ENCODE data around the gene CHPT1. TPM values are rescaled to one million over a fixed set of nuclear protein-coding genes. Genes with fewer than 3 reads are reported as not detected.

Gene CHPT1
- total RNA-seq, 1 donor from 2014 or later = 78.3 TPM

DNA sequence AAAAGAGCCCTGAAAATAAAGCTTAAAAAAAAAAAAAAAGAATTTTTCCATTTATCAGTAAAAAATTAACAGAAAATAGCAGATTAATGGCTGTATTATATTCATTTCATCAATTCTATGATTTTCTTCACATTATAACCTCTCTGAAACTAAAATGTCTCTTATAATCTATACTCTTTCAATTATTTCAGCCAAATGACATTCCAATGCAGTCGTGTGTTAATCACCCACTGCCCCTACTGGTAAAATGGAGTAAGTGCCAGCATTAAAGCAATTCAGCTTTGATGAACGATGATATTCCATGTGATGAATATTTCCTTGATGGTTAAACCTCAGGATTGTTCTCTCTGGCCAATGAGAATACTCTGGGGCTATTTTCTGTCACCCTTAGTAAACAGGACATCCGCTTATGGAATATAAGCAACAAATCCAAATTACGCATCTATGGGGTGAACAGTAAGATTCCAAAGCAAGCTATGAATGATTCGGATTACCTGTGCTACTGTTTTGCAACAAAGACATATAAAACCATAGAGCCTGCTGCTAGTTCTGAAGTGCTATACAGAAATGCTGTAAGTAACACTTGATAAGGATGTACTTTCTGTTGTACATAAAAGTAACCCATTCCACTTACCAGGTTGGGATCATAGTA lies 62.1 kb downstream of the CHPT1 start:
- ATAC-seq (peak; percentile 80), DNase-seq (ENCODE audit: low spot score) (no peak)

DNA sequence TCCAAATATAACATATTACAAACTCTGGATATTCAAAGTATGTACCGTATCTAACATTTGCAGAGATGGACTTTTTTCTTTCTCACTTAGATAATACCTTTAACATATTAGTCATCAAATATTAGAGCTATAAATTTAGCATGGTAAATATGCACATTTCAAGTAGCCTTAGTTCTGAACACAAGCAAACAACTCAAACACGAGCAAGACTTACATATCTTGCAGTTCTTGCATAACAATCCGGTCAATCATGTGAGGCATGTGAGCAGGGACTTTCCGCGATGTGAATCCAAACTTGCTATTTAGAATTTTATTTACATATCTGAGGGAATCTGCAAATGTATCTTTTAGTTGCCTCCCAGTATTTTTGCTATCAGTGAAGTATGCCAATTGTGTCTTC lies 63.9 kb downstream of the CHPT1 start:
- no peak for ATAC-seq
- no peak for DNase-seq (ENCODE audit: low spot score)

DNA sequence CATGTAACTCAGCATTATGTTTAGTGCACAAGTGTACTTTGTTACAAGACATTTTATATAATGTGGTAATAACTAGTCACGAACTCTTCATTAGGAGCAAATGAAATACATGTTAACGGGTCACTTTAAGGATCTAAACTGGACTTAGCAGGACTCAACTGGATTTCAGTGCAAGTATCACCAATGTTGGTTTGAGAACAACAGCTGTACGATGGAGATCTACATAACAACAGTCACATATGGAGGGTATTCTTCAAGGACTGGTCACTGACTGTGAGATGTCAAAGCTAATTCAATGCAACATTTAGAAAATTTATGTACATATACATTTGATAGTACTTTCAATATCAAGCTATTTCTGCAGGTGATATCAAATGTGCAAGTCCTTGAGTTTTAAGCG lies 64.3 kb downstream of the CHPT1 start:
- no peak for ATAC-seq
- DNase-seq (ENCODE audit: low spot score) = no peak

DNA sequence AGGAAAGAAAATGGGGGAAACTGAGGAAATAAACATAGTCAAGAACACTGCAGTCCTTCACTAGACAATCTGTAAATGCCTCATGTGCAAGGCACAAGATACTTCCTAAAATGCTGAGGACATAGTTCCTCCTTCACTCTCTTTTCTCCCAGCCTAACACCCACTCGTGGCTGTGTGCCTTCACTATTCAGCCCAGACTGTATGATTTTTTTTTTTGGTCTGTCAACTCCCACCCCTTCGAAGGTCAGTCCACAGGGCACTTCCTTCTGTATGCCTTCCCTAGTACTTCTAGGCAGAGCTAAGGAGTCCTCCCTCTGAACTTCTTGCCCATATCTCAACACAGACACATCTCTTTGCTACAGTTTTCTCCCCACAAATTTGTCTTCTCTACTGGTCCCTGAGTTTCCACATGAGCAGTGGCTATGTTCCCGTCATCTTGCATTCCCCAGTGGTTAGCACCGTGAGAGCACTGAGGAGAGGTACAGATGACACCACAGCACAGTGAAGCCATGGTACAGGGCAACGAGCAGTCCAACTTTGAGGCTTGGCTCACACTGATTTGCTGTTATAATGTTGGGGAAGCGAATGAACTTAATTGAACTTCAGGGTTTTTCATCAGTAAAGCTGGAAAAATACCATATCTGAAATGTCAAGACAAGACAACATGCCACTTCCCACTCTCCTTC lies 65.9 kb downstream of the CHPT1 start:
- DNase-seq (ENCODE audit: low spot score) (no peak), ATAC-seq (peak; percentile 56)

DNA sequence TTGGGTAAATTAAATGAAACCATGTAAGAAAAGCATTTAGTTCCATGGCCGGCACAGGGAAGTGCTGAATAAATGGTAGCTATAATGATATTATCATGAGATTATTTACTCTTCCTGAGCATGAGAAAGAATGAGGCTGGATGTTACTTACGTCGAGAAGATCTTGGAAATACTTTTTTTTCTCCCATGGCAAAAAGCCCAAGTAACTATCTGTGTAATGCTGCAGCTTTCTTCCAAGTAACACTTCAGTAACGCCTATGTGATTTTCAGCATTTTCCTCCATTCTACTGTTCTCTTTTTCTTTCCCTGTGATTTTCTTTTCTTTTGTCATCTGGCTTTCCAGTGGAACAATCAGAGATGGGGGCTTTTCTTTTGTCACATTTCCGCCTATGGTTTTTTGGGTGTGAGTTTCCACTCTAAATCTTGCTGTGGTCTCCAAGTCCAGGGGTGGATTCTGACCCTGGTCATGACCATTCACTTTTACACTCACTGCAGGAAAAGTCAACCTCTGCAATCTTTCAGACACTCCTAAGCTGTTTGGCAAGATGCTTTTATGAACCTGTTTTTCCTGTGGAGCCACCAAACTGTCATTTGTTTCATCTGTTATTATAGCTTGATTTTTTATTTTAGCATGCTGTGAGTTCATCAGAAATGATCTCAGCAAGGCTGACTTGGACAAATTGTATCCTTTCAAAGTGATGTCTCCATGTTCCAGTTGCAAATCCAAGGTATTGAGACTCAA lies 66.8 kb downstream of the CHPT1 start:
- DNase-seq (ENCODE audit: low spot score) (no peak), ATAC-seq (no peak)

GRCh38 chr12:101767537-101767936 lies 70.1 kb downstream of the CHPT1 start:
- ATAC-seq = no peak
- no peak for DNase-seq (ENCODE audit: low spot score)

GRCh38 chr12:101768781-101769180 lies 71.3 kb downstream of the CHPT1 start:
- ATAC-seq (no peak), DNase-seq (ENCODE audit: low spot score) (no peak)

DNA sequence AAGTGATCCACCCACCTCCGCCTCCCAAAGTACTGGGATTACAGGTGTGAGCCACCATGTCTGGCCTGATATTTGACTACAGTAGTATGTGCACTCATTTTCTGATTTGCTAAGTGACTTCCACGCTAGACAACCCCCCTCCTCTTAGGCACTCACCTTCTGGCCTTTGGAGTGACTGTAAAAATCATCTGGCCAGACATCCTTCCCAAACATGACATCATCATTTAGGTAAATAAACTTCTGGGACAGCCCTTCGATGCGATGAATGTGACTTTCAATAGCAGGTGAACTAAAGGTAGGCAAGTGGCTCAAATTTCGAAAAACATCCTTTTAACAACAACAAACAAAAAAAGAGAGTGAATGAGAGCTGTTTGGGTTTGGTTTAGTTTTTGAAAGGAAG lies 72.4 kb downstream of the CHPT1 start:
- DNase-seq (ENCODE audit: low spot score) = no peak
- no peak for ATAC-seq

DNA sequence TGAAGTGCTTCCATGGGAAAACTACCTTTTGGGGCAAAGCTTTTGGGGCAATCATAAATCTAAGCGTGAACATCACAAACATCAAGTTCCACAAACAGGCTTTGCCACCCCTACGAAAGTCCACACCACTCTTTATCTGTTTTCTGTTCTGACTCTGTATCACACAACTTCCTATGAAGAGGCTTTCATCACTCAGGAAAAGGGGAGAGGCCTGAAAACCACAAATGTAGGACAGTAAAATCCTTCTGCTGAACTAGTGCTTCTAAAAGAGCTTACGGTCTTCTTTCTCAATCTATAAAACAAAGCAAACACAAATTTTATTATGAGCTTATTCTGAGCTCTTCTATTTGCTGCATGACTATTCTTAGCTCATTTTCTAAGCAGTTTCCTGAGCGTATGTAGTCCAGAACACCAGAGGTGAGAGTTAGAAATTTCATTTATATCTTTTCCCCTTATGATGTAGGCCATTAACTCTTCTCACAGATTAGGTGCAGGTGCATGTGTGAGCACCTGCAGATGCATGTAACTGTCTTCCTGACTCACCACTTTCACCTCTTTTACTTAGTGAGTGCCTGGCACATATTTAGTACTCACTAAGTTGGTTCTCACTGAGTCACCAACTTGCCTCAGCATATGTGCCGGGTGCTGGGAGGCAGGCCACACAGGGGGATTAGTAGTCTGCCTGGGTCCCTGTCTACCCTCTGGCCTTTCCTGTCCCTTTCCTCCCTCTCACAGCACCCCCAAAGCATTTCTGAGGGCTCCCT lies 74.8 kb downstream of the CHPT1 start:
- DNase-seq (ENCODE audit: low spot score) = no peak
- ATAC-seq = no peak

DNA sequence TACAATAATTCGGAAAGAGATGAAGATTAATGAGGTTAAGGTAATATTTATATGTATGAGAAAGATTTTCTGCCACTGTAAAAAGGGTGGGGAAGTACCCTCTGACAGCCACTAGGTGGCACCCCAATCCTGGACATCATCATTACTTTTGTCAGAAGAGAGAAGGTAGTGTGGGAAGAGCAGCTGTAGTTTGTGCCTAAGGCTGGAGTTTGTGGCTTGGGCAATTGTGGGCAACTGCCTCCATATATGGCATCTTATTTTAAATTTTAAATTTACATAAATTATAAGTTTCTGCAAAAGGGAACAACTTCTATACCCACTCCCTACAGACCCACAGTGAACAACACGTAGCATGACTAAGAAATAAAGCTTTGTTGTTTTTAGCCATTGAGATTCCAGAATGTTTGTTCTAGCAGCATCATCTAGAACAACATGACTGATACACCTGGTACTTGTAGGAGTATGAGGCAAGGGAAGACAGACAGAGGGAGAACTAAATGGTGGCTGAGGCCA lies 76.3 kb downstream of the CHPT1 start:
- peak; percentile 63 for DNase-seq (ENCODE audit: low spot score)
- peak; percentile 95 for ATAC-seq

DNA sequence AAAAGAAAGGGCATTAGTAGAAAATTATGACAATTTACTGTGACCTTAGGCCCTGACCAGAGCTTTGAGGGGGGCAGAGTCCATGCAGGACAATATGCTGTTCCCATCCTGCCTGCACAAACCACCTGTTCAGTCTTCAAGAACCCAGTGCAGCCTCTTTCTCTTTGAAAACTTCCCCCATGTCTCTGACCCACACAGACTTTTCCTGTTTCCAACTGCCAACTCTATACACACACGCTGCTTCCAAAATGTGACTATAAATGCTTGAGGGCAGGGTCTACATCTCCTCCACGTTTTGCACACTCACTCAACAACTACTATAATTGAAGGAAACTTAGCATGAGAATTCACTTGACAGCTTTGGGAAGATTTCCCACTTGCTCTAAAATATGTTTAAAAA lies 78.4 kb downstream of the CHPT1 start:
- no peak for DNase-seq (ENCODE audit: low spot score)
- ATAC-seq = no peak

DNA sequence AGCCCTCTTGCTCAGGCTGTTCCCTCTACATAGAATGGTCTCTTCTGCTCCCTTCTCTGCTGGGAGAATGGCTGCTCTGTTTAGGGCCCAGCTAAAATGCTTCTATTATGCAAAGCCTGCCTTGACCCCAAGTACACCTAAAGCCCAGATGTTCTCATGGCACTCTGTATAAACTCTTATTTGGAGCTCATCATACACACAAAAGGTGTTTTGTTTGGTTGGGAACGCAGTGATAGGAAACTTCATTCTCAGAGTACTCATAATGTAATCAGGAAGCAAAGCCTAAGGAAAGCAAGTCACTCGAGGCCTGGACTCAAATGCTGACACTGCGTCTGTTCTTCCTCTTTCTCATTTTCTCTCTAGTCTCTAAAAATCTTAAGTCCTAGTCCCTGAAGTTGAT lies 80.0 kb downstream of the CHPT1 start:
- DNase-seq (ENCODE audit: low spot score) = no peak
- ATAC-seq = no peak

DNA sequence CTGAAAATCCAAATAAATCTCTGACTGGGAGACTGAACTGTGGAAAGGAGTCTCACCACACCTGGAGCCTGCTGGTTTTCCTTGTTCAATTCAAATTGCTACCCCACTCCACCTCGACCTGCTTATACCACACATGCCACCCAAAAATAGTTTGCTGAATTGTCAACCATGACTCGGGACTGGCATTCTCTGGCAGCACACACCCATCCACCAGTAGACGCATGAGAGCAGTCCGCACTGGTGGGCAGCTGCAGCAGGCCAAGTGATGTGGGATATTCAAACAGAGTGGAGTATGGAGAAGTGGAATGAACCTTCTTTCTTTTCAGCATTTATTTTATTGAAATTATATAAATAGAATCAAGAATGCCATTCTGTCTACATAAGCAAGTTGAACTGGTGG lies 80.5 kb downstream of the CHPT1 start:
- DNase-seq (ENCODE audit: low spot score) = no peak
- ATAC-seq = no peak

Other genes starting within 250 kb of the CHPT1 start
- gene SPIC, start 222.3 kb upstream of the CHPT1 start, total RNA-seq = 1.4 TPM
- not detected for gene MYBPC1, start 102.7 kb upstream of the CHPT1 start, total RNA-seq
- gene SYCP3, start 41.8 kb downstream of the CHPT1 start, total RNA-seq = not detected
- gene GNPTAB, start 133.3 kb downstream of the CHPT1 start, total RNA-seq = 10.9 TPM
- 2.5 TPM for gene DRAM1, start 179.9 kb downstream of the CHPT1 start, total RNA-seq